PFSK-1 (cell line): ENCODE measurements around the gene CAMTA1.

Experiments
- FOXP2 ChIP-seq: optimal IDR thresholded peaks from 2 replicates; pipeline ENCODE3; 2011; ENCODE audit warnings: borderline replicate concordance, control low read depth, inconsistent platforms; ENCODE audit not compliant: insufficient read depth; ENCODE audit errors: extremely low read length, extremely low read depth
- POLR2AphosphoS5 ChIP-seq: IDR thresholded peaks from 2 replicates; pipeline ENCODE4 v1.6.1; 2012; ENCODE audit warnings: low read depth, mild to moderate bottlenecking, control low read depth, low read length, moderate library complexity
- SIN3A ChIP-seq: IDR thresholded peaks from 2 replicates; pipeline ENCODE4 v1.6.1; 2012; ENCODE audit warnings: mild to moderate bottlenecking, low read length, moderate library complexity, borderline replicate concordance; ENCODE audit not compliant: insufficient read depth
- TAF1 ChIP-seq: IDR thresholded peaks from 2 replicates; pipeline ENCODE4 v1.6.1; 2012; ENCODE audit warnings: low read length, control low read depth, borderline replicate concordance; ENCODE audit not compliant: insufficient read depth
- TF ChIP-seq, protein P1 (sequence below), 2 experiments: IDR thresholded peaks; 2 replicates each; pipeline versions ENCODE4 v1.6.1 to v1.8.0; 2011 to 2012; ENCODE audit warnings: low read depth in 2 of 2, low read length in 2 of 2, control low read depth in 1 of 2, inconsistent platforms in 1 of 2, mild to moderate bottlenecking in 1 of 2, moderate library complexity in 1 of 2; ENCODE audit not compliant: insufficient read depth in 1 of 2

Gene CAMTA1

DNA sequence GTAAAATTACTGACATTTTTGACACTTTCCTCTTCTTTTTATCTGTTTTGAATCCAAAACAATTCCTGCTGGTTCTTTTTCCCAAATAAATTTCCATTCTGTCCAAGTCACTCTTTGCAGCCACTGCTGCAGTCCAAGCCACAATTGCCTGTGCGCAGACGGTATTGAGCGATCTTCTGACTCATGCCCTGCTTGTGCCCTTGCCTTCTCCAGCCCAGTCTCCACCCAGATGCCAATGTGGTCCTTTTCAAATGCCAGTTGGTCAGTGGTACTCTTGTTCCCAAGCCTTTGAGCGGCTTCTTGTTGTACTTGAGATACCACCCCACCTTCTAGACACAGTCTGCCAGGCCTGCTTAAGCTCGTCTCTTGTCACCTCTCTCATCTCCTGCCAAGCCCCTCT lies 78.9 kb downstream of the CAMTA1 start:
- TF ChIP-seq POLR2AphosphoS5 = no peak
- TF ChIP-seq, protein P1, sequence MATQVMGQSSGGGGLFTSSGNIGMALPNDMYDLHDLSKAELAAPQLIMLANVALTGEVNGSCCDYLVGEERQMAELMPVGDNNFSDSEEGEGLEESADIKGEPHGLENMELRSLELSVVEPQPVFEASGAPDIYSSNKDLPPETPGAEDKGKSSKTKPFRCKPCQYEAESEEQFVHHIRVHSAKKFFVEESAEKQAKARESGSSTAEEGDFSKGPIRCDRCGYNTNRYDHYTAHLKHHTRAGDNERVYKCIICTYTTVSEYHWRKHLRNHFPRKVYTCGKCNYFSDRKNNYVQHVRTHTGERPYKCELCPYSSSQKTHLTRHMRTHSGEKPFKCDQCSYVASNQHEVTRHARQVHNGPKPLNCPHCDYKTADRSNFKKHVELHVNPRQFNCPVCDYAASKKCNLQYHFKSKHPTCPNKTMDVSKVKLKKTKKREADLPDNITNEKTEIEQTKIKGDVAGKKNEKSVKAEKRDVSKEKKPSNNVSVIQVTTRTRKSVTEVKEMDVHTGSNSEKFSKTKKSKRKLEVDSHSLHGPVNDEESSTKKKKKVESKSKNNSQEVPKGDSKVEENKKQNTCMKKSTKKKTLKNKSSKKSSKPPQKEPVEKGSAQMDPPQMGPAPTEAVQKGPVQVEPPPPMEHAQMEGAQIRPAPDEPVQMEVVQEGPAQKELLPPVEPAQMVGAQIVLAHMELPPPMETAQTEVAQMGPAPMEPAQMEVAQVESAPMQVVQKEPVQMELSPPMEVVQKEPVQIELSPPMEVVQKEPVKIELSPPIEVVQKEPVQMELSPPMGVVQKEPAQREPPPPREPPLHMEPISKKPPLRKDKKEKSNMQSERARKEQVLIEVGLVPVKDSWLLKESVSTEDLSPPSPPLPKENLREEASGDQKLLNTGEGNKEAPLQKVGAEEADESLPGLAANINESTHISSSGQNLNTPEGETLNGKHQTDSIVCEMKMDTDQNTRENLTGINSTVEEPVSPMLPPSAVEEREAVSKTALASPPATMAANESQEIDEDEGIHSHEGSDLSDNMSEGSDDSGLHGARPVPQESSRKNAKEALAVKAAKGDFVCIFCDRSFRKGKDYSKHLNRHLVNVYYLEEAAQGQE (IDR thresholded peaks at IDR 0.05; ENCODE audit: insufficient read depth in 1 of 2, low read depth in 2 of 2, low read length in 2 of 2) = no peak

DNA sequence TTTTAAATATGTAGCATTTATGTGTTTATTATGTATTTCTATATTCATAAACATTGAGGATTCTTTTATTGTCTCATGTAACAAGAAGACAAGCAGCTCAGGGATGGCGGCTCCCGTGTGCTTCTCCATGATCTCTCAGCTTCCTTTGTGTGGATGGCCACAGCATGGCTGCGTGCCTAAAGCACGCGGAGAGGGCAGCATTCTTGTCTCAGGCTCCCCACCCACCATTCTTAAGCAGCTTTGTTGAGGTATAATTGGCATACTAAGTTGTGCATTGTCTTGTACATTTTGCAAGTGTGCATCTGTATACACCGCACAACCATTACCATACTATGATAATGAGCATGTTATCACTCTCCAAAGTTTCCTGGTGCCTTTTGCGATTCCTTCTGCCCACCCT lies 81.6 kb downstream of the CAMTA1 start:
- no peak for TF ChIP-seq SIN3A
- TF ChIP-seq, protein P1 (IDR thresholded peaks at IDR 0.05; ENCODE audit: insufficient read depth in 1 of 2, low read depth in 2 of 2, low read length in 2 of 2) = no peak
- TF ChIP-seq TAF1 = no peak
- TF ChIP-seq POLR2AphosphoS5 = no peak
- TF ChIP-seq FOXP2 = no peak

DNA sequence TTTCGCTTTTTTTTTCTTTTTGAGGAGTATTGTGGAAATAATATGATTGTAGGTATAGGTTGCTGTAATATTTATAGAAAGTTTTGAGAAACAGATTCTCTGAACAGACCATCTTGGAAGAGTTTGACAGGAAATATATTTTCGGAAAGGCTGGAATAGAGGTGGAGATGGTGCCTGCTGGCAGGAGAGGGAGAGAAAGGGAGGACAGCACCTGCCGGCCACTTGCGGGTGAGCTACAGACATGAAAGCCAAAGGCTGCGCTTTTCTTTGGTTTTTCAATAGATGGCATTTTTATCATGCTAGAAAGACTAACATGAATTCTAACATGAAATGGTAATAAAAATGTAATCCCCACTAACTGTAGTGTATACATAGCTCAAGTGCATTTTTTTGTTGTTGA lies 82.1 kb downstream of the CAMTA1 start:
- TF ChIP-seq TAF1 = no peak
- TF ChIP-seq, protein P1 (IDR thresholded peaks at IDR 0.05; ENCODE audit: insufficient read depth in 1 of 2, low read depth in 2 of 2, low read length in 2 of 2) = no peak
- no peak for TF ChIP-seq SIN3A
- no peak for TF ChIP-seq POLR2AphosphoS5
- no peak for TF ChIP-seq FOXP2

DNA sequence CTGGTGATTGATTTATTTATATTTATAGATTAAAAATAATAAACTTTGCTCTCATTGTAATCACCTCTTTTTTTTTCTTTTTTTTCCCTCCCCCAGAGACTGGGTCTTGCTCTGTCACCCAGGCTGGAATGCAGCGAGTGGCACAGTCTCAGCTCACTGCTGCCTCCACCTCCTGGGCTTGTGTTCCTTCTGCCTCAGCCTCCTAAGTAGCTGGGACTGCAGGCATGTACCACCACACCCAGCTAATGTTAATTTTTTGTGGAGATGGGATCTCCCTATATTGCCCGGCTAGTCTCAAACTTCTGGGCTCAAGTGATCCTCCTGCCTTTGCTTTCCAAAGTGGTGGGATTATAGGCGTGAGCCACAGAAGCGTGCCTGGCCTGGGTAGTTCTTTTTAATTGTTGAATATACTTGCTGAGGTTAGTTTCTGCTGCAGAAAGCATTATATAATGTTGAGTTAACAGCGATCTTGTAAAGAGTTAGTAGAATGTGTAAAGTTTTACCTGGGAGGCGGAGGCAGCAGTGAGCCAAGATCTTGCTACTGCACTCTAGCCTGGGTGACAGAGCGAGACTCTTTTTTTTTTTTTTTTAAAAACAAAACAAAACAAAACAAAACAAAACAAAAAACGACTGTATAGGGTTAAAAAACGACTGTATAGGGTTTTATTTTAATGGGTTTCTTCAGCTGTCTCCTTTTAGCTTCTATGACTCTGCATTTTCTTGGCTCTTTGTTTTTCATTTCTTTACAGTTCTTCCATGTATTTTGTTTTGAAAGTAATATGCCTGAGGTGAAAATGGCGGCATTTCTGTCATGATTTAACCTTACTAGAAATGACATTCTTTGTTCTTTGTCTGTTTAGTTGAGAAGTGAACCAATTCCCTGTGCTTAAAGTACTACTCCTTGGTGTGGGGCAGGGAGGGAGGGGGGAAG lies 82.7 kb downstream of the CAMTA1 start:
- TF ChIP-seq POLR2AphosphoS5 = no peak
- TF ChIP-seq TAF1 = no peak
- no peak for TF ChIP-seq SIN3A
- TF ChIP-seq, protein P1 (IDR thresholded peaks at IDR 0.05; ENCODE audit: insufficient read depth in 1 of 2, low read depth in 2 of 2, low read length in 2 of 2) = no peak
- no peak for TF ChIP-seq FOXP2
